BJ (cell line): ENCODE results near the gene TRMT10A. TPM values are rescaled to one million over a fixed set of nuclear protein-coding genes. Genes with fewer than 3 reads are reported as not detected.

ENCODE experiments used
- CTCF ChIA-PET: fragments of 350-600 bp; formaldehyde crosslinking; extraction: SDS; loops from one replicate; lab custom pipeline; 2021; ENCODE audit warnings: antibody characterized with exemption, inconsistent platforms; lab: Yijun Ruan, JAX
- POLR2A ChIA-PET: fragments of 300-600 bp; sonication (Branson Sonifier 250); formaldehyde crosslinking; extraction: SDS; loops from one replicate; lab custom pipeline; 2021; ENCODE audit warnings: antibody characterized with exemption; lab: Charles Lee
- DNase-seq: peaks from one replicate; pipeline ENCODE4 v3.0.0-alpha.2; 2011; ENCODE audit warnings: low read depth
- H3K27me3 ChIP-seq: 2 replicates; pipeline ENCODE4 v1.6.0; 2011; ENCODE audit warnings: low read length; ENCODE audit not compliant: control insufficient read depth, insufficient read depth
- H3K36me3 ChIP-seq: 2 replicates; pipeline ENCODE4 v1.5.1; 2011; ENCODE audit warnings: low read length; ENCODE audit not compliant: control insufficient read depth, insufficient read depth
- H3K4me3 ChIP-seq: 2 replicates; pipeline ENCODE4 v1.5.1; 2011; ENCODE audit warnings: low read depth, mild to moderate bottlenecking, control low read depth, low read length
- CTCF ChIP-seq: IDR thresholded peaks from 2 replicates; pipeline ENCODE4 v1.5.1; 2011; ENCODE audit warnings: low read depth, mild to moderate bottlenecking, control low read depth, inconsistent platforms, low read length, moderate library complexity; ENCODE audit not compliant: insufficient read depth
- polyA plus RNA-seq: library from polyadenylated mRNA; depleted of rRNA; stranded (reverse); fragments of >200 nt; gene quantifications from 2 replicates; pipeline ENCODE4 v1.2.3, GENCODE V29; 2011; rRNA removed

Gene TRMT10A
- polyA plus RNA-seq, 1 experiment = 1.7 TPM

- DNase-seq = no peak
- H3K36me3 ChIP-seq = no peaks in the 10 kb centered on the region
- no peaks in the 10 kb centered on the region for H3K27me3 ChIP-seq
- POLR2A ChIA-PET = no interaction called here
- no peak for TF ChIP-seq CTCF
- CTCF ChIA-PET = no interaction called here
- no peak overlapping the region for H3K4me3 ChIP-seq
These were observed 56.1 kb downstream of the TRMT10A start for GRCh38 chr4:99507762-99508161.

- Histone ChIP-seq H3K4me3 (no peak overlapping the region), H3K27me3 (no peaks in the 10 kb centered on the region), H3K36me3 (no peaks in the 10 kb centered on the region)
- ChIA-PET POLR2A (no interaction called here), CTCF (no interaction called here)
- TF ChIP-seq CTCF = no peak
- no peak for DNase-seq
These were observed 56.5 kb downstream of the TRMT10A start for GRCh38 chr4:99507349-99507748.

DNA sequence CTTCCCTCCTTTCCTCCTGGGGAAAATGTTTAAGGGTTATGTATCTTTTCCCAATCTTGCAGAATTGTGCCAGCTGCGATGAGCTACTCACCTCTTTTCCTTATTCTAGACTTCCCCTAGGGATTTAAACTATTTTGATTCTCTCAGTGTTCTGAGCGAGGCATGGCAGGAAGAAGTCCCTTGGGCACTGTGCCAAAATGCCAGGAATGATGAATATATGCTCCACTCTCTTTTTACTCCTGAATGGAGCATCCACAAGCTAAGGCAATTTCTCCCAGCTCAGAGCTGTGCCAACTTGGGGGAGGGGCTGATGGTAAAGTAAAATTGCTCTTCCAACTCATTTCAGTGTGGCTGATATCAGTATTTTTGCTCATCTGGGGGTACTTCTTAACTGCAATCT is 57.1 kb downstream of the TRMT10A start:
- POLR2A ChIA-PET = no interaction called here
- no peak for TF ChIP-seq CTCF
- no peak for DNase-seq
- Histone ChIP-seq H3K27me3 (no peaks in the 10 kb centered on the region), H3K36me3 (no peaks in the 10 kb centered on the region), H3K4me3 (no peak overlapping the region)
- CTCF ChIA-PET = no interaction called here

DNA sequence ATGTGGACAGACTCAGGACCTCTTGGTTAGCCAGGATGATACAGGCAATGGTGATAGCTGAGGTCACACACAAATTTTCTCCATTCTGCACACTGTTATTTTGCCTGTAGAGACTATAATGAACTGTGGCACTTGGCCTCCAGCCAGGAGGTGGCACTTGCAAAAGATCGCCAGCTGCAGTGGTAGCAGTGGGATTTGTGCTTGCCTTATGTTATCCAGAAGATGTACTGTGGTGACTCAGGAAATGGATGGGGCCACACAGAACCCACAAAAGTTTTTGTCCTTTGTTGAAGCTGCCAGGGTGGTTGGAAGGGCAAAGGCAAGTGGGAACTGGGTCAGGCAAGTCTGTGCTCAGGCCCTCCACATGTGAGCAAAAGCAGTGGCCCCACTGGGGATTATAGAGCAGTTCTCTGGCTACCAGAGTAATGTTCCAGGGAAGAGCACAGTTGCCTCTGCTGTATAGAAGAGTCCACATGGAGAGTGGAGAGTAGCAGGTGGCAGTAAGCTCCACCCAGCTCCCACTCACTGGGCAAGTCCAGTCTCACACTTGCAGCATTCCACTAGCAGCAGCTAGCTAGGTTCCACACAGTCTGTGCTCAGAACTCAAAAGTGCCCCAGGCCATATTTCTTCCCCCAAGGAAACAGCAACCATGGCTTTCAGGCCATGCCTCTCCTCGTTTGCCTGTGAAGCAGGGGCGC is 58.9 kb downstream of the TRMT10A start:
- Histone ChIP-seq H3K4me3 (no peak overlapping the region), H3K27me3 (no peaks in the 10 kb centered on the region), H3K36me3 (no peaks in the 10 kb centered on the region)
- CTCF ChIA-PET = no interaction called here
- no peak for TF ChIP-seq CTCF
- POLR2A ChIA-PET = no interaction called here
- no peak for DNase-seq

Other genes with a start within 250 kb of the TRMT10A start
- 0.04 TPM in 2 replicates for gene ADH1B, start 242.6 kb downstream of the TRMT10A start, polyA plus RNA-seq
- 0.13 and 0.28 TPM in 2 replicates for gene ADH1C, start 211.3 kb downstream of the TRMT10A start, polyA plus RNA-seq
- not detected in 2 replicates for gene ADH7, start 128.7 kb downstream of the TRMT10A start, polyA plus RNA-seq
- not detected in 2 replicates for gene C4orf17, start 53.0 kb downstream of the TRMT10A start, polyA plus RNA-seq
- gene MTTP, start 10.8 kb upstream of the TRMT10A start, polyA plus RNA-seq = not detected in 2 replicates
- gene C4orf54, start 93.8 kb upstream of the TRMT10A start, polyA plus RNA-seq = not detected in 2 replicates